LNCAP (cell line): ENCODE results near the gene NIPA2.

Experiments
- CTCF ChIP-seq: fragments of 450-650 bp; IDR thresholded peaks from 2 replicates; pipeline ENCODE4 v1.5.1; 2017; ENCODE audit warnings: mild to moderate bottlenecking

The NIPA2 gene

DNA sequence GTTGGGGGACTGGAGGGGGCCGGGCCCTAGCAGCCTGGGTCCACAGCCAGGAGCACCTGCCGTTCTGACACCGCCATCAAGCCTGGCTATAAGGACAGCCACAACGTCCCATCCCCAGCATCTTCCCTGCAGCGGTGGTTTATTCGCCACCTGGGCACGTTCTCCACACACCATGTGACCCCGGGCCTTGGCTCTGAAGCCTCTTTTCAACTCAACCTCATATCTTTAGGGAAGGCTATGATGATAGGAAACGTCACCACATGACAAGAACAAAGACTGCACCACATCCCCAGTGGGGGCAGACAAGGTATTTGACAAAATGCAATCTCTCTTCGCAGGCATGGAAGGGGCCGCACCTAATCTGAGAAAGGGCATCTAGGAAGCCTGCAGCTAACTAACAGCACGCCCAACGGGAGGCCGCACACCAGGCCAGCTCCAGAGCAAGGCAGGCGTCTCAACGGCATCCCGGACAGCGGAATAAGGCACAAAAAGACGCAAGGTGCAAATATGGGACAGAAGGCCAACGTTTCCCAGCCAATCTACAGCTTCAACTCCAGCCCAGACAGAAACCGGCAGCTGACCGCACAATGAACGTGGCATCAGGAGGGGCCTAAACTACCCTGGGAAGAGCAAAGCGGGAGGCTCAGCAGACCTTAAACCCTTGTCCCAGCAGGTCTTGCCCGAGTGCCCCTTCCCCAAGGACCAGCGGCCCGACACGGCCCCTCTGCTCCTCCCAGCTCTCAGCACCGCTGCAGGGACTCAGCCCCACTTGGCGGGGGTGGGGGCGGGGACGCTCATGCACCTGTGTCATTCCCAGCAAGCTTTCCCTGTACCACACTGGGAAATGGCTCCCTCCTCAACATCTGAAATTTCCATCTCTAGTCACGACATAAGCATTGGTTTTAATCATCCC, 41.9 kb downstream of the NIPA2 start:
- no peak for TF ChIP-seq CTCF

- TF ChIP-seq CTCF: no peak
These were observed 42.7 kb downstream of the NIPA2 start for GRCh38 chr15:22880981-22881738.

DNA sequence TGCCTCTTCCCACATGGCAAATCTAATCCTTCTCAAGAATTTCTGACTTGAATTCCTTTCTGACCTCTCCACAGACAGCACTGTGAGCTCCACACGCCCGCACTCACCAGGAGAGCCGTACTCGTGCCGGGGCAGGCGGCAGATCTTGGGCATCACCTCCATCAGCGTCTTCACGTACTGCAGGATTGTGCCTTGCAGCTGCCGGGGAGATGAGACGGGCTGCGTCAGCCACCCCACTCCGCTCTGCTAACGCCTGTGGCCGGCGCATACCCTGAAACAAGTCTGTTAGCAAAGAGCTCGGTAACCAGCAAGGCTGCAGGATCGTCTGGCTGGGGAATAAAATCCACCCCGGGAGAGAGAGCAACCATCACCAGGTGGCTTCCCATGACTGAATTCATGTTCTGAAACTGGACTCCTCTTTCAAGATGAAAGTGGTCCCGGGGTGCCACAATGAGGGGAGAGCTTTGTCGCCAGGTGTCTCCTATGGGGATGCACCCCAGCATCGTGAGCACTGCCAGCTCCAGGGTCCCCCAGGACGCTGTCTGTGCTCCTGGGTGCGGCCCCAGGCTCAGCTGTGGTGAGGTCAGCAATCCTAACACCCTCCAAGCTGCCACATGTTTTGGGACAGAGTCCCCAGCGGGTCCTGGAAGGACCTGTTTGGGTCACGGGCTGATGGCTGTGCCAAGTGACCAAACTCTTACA, 43.4 kb downstream of the NIPA2 start:
- TF ChIP-seq CTCF: no peak

DNA sequence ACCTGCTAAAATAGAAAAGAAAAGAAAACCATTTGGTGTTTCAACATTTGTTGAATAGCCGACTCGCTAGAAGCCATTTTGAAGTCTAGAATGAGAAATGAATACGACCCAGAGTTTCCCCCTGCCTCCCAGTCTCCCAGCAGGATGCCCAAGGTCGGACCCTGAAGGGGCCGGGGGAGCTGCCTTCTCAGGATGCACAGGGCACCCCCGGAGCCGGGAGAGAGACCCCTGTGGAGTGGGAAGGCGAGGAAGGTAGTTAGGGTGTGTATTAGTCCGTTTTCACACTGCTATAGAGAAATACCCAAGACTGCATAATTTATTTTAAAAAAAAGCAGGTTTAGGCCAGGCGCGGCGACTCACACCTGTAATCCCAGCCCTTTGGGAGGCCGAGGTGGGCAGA, 44.7 kb downstream of the NIPA2 start:
- no peak for TF ChIP-seq CTCF

DNA sequence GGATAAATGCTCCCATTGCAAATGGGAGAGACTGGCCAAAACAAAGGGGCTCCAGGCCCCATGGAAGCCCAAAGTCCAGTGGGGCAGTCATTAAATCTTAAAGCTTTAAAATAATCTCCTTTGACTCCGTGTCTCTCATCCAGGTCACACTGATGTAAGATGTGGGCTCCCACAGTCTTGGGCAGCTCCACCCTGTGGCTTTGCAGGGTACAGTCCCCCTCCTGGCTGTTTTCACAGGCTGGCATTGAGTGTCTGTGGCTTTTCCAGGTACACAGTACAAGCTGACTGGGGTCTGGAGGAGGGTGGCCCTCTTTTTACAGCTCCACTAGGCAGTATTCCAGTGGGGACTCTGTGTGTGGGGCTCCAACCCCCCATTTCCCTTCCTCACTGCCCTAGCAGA, 45.9 kb downstream of the NIPA2 start:
- no peak; the same call in 1 of the 2 replicates for TF ChIP-seq CTCF

DNA sequence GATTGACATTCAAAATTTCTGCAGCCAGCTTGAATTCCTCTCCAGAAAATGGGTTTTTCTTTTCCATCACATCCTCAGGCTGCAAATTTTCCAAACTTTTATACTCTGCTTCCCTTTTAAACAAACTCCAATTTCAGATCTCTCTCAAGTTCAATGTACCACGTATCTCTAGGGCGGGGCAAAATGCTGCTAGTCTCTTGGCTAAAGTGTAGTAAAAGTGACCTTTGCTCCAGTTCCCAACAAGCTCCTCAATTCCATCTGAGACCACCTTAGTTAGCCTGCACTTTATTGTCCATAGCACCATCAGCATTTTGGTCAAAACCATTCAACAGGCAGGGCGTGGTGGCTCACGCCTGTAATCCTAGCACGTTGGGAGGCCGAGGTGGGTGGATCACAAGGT, 46.7 kb downstream of the NIPA2 start:
- no peak for TF ChIP-seq CTCF

DNA sequence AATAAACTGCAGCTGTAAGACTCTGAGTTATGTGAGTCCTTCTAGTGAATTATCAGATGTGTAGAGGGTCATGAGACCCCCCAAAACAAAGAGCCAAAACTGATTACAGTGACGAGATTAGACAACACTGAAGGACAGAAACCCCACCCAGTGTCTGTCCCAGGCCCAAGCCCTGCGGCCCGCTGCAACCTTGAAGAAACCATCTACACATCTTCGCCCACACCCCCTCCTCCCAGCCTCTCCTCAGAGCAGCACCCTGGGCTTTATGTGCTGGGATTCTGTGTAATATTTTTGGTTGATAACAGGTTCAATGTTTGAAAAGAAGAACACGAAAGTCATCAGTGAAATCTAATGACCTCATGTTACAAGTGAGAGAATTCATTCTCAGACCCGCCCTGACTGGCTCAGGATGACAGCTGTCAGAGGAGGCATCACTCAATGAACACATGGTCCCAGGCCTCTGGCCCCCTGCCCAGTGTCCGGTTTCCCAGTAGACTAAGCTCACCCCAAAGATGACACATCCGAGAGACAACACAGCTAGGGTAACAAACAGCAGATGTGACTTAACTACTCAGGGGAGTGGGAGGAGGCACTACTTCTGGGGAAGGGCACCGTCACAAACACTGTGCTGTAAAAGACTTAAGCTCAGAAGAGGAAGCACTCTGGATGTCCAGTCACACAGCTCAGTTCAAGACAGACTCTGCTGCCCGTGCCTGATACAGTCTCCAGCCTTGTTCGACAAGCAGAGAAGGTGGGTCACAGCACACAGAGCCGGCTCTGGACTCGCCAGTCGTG, 48.9 kb downstream of the NIPA2 start:
- TF ChIP-seq CTCF: no peak
